ENCODE data around the gene HNRNPUL2.
"Not testable (repeated sequence)": the region's sequence is repeated elsewhere in the genome, so short reads cannot be mapped to it uniquely, and the experiment has no call there.

- not testable (repeated sequence) for TF ChIP-seq CTCF (IDR thresholded peaks at IDR 0.05; ENCODE audit: poor library complexity); EZH2 (IDR thresholded peaks at IDR 0.05; ENCODE audit: borderline replicate concordance); EZH2phosphoT487 (IDR thresholded peaks at IDR 0.05; ENCODE audit: low read depth, severe bottlenecking, unreplicated experiment)
Observed at GRCh38 chr11:62693624-62694023, 33.6 kb downstream of the HNRNPUL2 start.
